Measurements from ENCODE around the gene DNLZ.

GRCh38 chr9:136312009-136312375, 51.6 kb downstream of the DNLZ start:
- TF ChIP-seq POLR2A (IDR thresholded peaks at IDR 0.05) (no peak), CTCF (IDR thresholded peaks at IDR 0.05 in 8 of 11, conservative IDR thresholded peaks at IDR 0.05 in 3 of 11) (no peak)

All from spleen (tissue), 7 donors.